ENCODE data around the gene NFYA. TPM values are rescaled to one million over a fixed set of nuclear protein-coding genes. Genes with fewer than 3 reads are reported as not detected.

The NFYA gene
- total and polyA plus RNA-seq, 9 of the 15 experiments (the other 6 are each of a cell fraction or from before 2014, with no cell fraction given) = 7.3 to 37.1 (median 21.8) TPM

- DNase-seq (ENCODE audit: extremely low read depth in 1 of 4, low spot score in 3 of 4) (no peak), ATAC-seq (no peak), FAIRE-seq (no peak)
- Histone ChIP-seq H3K9ac (ENCODE audit: insufficient read depth in 1 of 2, low read depth in 2 of 2, low read length in 2 of 2) (no peak overlapping the region), H3K27me3 (ENCODE audit: control insufficient read depth in 2 of 2, insufficient read depth in 2 of 2, low read length in 2 of 2) (peaks cover 0 to 11% of the 10 kb centered on the region in 2 experiments; a peak in 4 of 5 replicates), H3K27ac (ENCODE audit: extremely low read depth, low read depth, low read length) (no peak overlapping the region), H3K79me2 (ENCODE audit: control insufficient read depth, insufficient read depth, low read length) (no peaks in the 10 kb centered on the region), H3K4me3 (no peak overlapping the region), H2AFZ (ENCODE audit: low read depth, low read length) (no peak overlapping the region), H3K4me1 (replicated peaks in 1 of 2; ENCODE audit: control insufficient read depth in 2 of 2, insufficient read depth in 2 of 2, low read length in 2 of 2) (no peaks in the 10 kb centered on the region), H4K20me1 (replicated peaks; ENCODE audit: control insufficient read depth, insufficient read depth, low read length) (no peaks in the 10 kb centered on the region), H3K36me3 (ENCODE audit: control insufficient read depth, insufficient read depth, low read length) (no peaks in the 10 kb centered on the region), H3K9me1 (ENCODE audit: control insufficient read depth, insufficient read depth, low read length) (no peaks in the 10 kb centered on the region), H3K9me3 (replicated peaks; ENCODE audit: control insufficient read depth, insufficient read depth, low read depth, low read length) (no peaks in the 10 kb centered on the region), H3K4me2 (ENCODE audit: insufficient read depth, low read length) (no peak overlapping the region)
- ChIA-PET CTCF (ENCODE audit: low intra/inter-chr PET ratio) (no interaction called here), POLR2A (no interaction called here)
- no TSS peak for BruUV-seq (replicated peaks)
- in situ Hi-C loops (cut with MboI) = no loop called here
- intact Hi-C loops (cut with micrococcal nuclease) = no loop called here
- TF ChIP-seq CREB3 (tag; conservative IDR thresholded peaks at IDR 0.05; ENCODE audit: low read depth) (no peak), MECOM (CRISPR knock-in tag; IDR thresholded peaks at IDR 0.05) (no peak), POLR2AphosphoS5 (IDR thresholded peaks at IDR 0.05; ENCODE audit: control insufficient read depth, insufficient read depth, low read depth, low read length) (no peak), CBX2 (IDR thresholded peaks at IDR 0.05; ENCODE audit: insufficient read depth, low read length, poor library complexity, severe bottlenecking) (no peak), MAFF (IDR thresholded peaks at IDR 0.05; ENCODE audit: low read length) (no peak), PATZ1 (CRISPR knock-in tag; IDR thresholded peaks at IDR 0.05; ENCODE audit: borderline replicate concordance) (no peak), ZNF79 (CRISPR knock-in tag; IDR thresholded peaks at IDR 0.05; ENCODE audit: low read depth) (no peak), FOXK1 (CRISPR knock-in tag; IDR thresholded peaks at IDR 0.05; ENCODE audit: borderline replicate concordance) (no peak), EGR1 (conservative IDR thresholded peaks at IDR 0.05) (no peak), PPARD (CRISPR knock-in tag; IDR thresholded peaks at IDR 0.05) (no peak), CEBPZ (IDR thresholded peaks at IDR 0.05; ENCODE audit: borderline replicate concordance, low read depth, low read length) (no peak), SMARCB1 (IDR thresholded peaks at IDR 0.05; ENCODE audit: insufficient read length, low read depth) (no peak)
- WGBS (ENCODE audit: insufficient coverage, low coverage, missing lambda C conversion rate) = 0% methylated on average over 1 of the region's 1 CpG
Observed at GRCh38 chr6:41120058-41120457, 47.3 kb downstream of the NFYA start.

Measured in K562 (cell line).